ENCODE data around the gene NLRC3. TPM values are rescaled to one million over a fixed set of nuclear protein-coding genes. Genes with fewer than 3 reads are reported as not detected.

The NLRC3 gene
- total and polyA plus RNA-seq, 2 experiments from 2014 or later, result 0.11 TPM; not detected in 1

DNA sequence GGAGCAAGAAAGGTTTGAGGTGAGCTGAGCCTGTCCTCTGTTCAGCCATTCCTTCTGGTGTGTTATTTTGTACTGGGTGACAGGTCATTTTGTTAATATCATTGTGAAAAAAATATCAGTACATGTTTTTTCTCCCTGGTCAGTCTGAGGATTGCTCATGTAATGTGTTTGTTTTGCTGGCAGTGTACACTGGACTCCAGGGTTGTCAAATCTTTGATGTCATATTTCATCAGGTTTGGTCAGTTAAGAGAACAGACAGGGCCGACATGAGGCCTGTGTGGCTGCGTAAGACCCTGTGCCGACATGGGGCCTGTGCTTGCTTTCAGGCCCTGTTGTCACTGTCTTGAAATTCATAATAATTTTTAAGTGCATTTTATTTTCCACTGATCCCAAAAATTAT lies 53.9 kb downstream of the NLRC3 start:
- WGBS, 2 experiments (ENCODE audit: low coverage in 1 of 2, low lambda C conversion rate in 2 of 2, missing lambda C conversion rate in 2 of 2), result 95 to 99% methylated on average over 3 of the region's 3 CpGs
- no peak overlapping the region for H3K9ac ChIP-seq

DNA sequence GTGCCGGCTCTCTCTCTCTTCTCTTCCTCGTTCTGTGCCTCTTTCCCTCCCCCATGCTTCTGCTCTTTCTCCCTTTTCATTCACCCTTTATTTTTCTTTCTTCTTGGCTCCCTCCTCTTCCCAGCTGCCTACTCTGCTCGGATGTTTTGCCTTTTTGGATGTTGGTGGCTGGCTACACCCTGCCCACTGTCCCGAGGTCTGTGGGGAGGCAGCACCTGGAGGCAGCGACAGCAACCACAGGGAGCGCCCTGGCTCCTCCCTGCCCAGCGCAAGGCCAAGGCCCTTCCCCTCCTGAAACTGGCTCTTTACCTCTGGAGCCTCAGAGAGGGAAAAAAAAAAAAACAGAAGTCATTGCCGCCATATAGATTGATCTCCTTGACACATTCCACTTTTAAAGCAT lies 56.4 kb downstream of the NLRC3 start:
- Histone ChIP-seq H4K20me1 (ENCODE audit: insufficient read depth) (no peaks in the 10 kb centered on the region), H2AFZ (no peak overlapping the region)

More for the DNA sequence above, 53.9 kb downstream of the NLRC3 start:
- no peaks in the 10 kb centered on the region; the same call in 1 of the 2 replicates for H3F3A ChIP-seq (ENCODE audit: insufficient read depth)
- no peak overlapping the region for H2AFZ ChIP-seq
- TF ChIP-seq EZH2 (IDR thresholded peaks at IDR 0.05; ENCODE audit: insufficient read depth, poor library complexity, severe bottlenecking), result no peak
- no peak for TF ChIP-seq EZH2phosphoT487 (IDR thresholded peaks at IDR 0.05; ENCODE audit: insufficient read depth, low read depth)
- no peaks in the 10 kb centered on the region for H3K79me2 ChIP-seq (ENCODE audit: insufficient read depth)
- peaks cover 9% of the 10 kb centered on the region for H3K36me3 ChIP-seq (ENCODE audit: low read depth)
- H3K4me1 ChIP-seq (ENCODE audit: insufficient read depth), result no peaks in the 10 kb centered on the region
- no peak overlapping the region for H3K4me2 ChIP-seq (ENCODE audit: unreplicated experiment)
- H3K4me3 ChIP-seq, result no peak overlapping the region
- no peaks in the 10 kb centered on the region for H3K9me2 ChIP-seq (ENCODE audit: insufficient read depth)
- H3K9me3 ChIP-seq (ENCODE audit: low read depth), result no peaks in the 10 kb centered on the region
- DNase-seq, result no peak
- H3K27ac ChIP-seq, result no peak overlapping the region
- in situ Hi-C loops (cut with MboI), result no loop called here
- no peaks in the 10 kb centered on the region for H4K20me1 ChIP-seq (ENCODE audit: insufficient read depth)
- no peaks in the 10 kb centered on the region for H3K27me3 ChIP-seq (replicated peaks; ENCODE audit: insufficient read depth)

DNA sequence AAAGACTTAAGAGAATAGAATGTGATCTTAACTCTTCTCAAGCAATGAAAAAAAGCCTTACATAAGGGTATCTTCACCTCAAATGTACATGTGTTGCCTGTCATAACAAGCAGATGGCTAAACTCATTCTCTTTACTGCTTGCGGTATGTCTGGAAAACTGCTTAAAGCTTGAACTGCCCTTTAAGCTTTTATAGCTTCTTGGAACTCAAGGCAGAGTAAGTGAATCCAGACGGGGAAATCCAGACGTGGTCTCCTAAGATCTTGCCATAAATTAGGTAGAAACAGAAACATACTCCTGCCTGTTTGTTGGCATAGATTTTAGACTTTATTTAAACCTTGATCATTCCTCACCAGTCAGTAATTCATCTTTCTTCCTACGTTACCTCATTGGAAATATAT lies 56.8 kb downstream of the NLRC3 start:
- Histone ChIP-seq H3F3A (ENCODE audit: insufficient read depth) (no peaks in the 10 kb centered on the region; the same call in 1 of the 2 replicates), H2AFZ (no peak overlapping the region), H3K4me2 (ENCODE audit: unreplicated experiment) (no peak overlapping the region), H4K20me1 (ENCODE audit: insufficient read depth) (no peaks in the 10 kb centered on the region), H3K79me2 (ENCODE audit: insufficient read depth) (no peaks in the 10 kb centered on the region), H3K4me1 (ENCODE audit: insufficient read depth) (no peaks in the 10 kb centered on the region), H3K4me3 (no peak overlapping the region), H3K9ac (no peak overlapping the region), H3K36me3 (ENCODE audit: low read depth) (peaks cover 23% of the 10 kb centered on the region), H3K27ac (no peak overlapping the region), H3K27me3 (replicated peaks; ENCODE audit: insufficient read depth) (no peaks in the 10 kb centered on the region), H3K9me2 (ENCODE audit: insufficient read depth) (no peaks in the 10 kb centered on the region), H3K9me3 (ENCODE audit: low read depth) (no peaks in the 10 kb centered on the region)
- DNase-seq, result no peak
- 50 to 52% methylated on average over 4 of the region's 4 CpGs for WGBS, 2 experiments (ENCODE audit: low coverage in 1 of 2, low lambda C conversion rate in 2 of 2, missing lambda C conversion rate in 2 of 2)
- in situ Hi-C loops (cut with MboI), result no loop called here
- TF ChIP-seq EZH2 (IDR thresholded peaks at IDR 0.05; ENCODE audit: insufficient read depth, poor library complexity, severe bottlenecking) (no peak), EZH2phosphoT487 (IDR thresholded peaks at IDR 0.05; ENCODE audit: insufficient read depth, low read depth) (no peak)

More for the DNA sequence above, 56.4 kb downstream of the NLRC3 start:
- no peak overlapping the region for H3K9ac ChIP-seq
- H3K4me2 ChIP-seq (ENCODE audit: unreplicated experiment), result no peak overlapping the region
- 42 to 47% methylated on average over 8 of the region's 8 CpGs for WGBS, 2 experiments (ENCODE audit: low coverage in 1 of 2, low lambda C conversion rate in 2 of 2, missing lambda C conversion rate in 2 of 2)
- no peak overlapping the region for H3K4me3 ChIP-seq
- H3K27ac ChIP-seq, result no peak overlapping the region
- no peaks in the 10 kb centered on the region for H3K9me3 ChIP-seq (ENCODE audit: low read depth)
- H3F3A ChIP-seq (ENCODE audit: insufficient read depth), result no peaks in the 10 kb centered on the region; the same call in 1 of the 2 replicates
- TF ChIP-seq EZH2 (IDR thresholded peaks at IDR 0.05; ENCODE audit: insufficient read depth, poor library complexity, severe bottlenecking) (no peak), EZH2phosphoT487 (IDR thresholded peaks at IDR 0.05; ENCODE audit: insufficient read depth, low read depth) (no peak)
- peaks cover 20% of the 10 kb centered on the region for H3K36me3 ChIP-seq (ENCODE audit: low read depth)
- in situ Hi-C loops (cut with MboI), result no loop called here
- no peaks in the 10 kb centered on the region for H3K27me3 ChIP-seq (replicated peaks; ENCODE audit: insufficient read depth)
- H3K79me2 ChIP-seq (ENCODE audit: insufficient read depth), result no peaks in the 10 kb centered on the region
- no peaks in the 10 kb centered on the region for H3K4me1 ChIP-seq (ENCODE audit: insufficient read depth)
- no peak for DNase-seq
- no peaks in the 10 kb centered on the region for H3K9me2 ChIP-seq (ENCODE audit: insufficient read depth)

DNA sequence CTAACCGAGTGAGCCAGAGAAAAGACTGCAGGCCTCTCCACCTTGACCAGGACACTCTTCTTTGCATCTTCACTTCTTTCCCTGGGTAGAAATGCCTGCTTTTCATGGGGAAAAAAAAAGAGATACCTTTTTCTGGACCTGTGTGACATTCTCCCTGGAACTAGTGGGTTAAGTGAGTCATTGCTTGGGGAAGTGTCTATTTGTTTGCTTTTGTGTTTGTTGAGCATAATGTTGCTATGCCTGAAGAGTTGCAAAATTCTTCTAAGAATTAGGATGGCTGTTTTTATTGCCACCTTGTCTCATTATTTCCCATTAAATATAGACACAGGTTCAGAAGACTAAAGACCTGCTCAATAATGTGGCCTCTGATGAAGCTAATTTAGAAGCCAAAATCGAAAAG lies 57.6 kb downstream of the NLRC3 start:
- 100% methylated on average over 2 of the region's 2 CpGs for WGBS, 2 experiments (ENCODE audit: low coverage in 1 of 2, low lambda C conversion rate in 2 of 2, missing lambda C conversion rate in 2 of 2)

DNA sequence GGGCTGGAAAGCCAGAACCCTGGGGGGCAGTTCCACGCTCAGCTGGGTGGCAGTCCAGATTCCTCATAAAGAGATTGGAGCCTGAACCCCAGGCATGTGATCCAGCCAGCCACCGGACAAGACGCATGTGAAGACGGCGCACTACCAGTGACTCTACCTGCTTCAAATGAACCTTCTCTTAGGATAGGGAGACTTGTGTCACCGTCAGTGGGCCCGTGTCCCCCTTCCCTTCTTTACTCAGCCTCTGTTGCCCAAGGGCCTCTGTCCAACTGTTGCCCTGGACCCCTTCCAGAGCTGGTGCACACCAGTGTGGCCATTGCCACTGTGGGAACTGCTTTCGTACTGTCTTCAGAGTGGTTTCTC lies 58.2 kb downstream of the NLRC3 start:
- TF ChIP-seq EZH2phosphoT487 (IDR thresholded peaks at IDR 0.05; ENCODE audit: insufficient read depth, low read depth), result no peak
- TF ChIP-seq EZH2 (IDR thresholded peaks at IDR 0.05; ENCODE audit: insufficient read depth, poor library complexity, severe bottlenecking), result no peak
- Histone ChIP-seq H3K9me3 (ENCODE audit: low read depth) (no peaks in the 10 kb centered on the region), H3K4me2 (ENCODE audit: unreplicated experiment) (no peak overlapping the region), H3K27me3 (replicated peaks; ENCODE audit: insufficient read depth) (no peaks in the 10 kb centered on the region), H3K4me3 (no peak overlapping the region), H3K27ac (no peak overlapping the region), H3K4me1 (ENCODE audit: insufficient read depth) (no peaks in the 10 kb centered on the region), H3K36me3 (ENCODE audit: low read depth) (peaks cover 33% of the 10 kb centered on the region), H3K9me2 (ENCODE audit: insufficient read depth) (no peaks in the 10 kb centered on the region), H3F3A (ENCODE audit: insufficient read depth) (no peaks in the 10 kb centered on the region; the same call in 1 of the 2 replicates), H3K79me2 (ENCODE audit: insufficient read depth) (no peaks in the 10 kb centered on the region), H4K20me1 (ENCODE audit: insufficient read depth) (no peaks in the 10 kb centered on the region), H2AFZ (no peak overlapping the region), H3K9ac (no peak overlapping the region)
- 98% methylated on average over 8 of the region's 8 CpGs for WGBS, 2 experiments (ENCODE audit: low coverage in 1 of 2, low lambda C conversion rate in 2 of 2, missing lambda C conversion rate in 2 of 2)
- no peak for DNase-seq
- in situ Hi-C loops (cut with MboI), result no loop called here

More for the DNA sequence above, 57.6 kb downstream of the NLRC3 start:
- Histone ChIP-seq H3K27ac (no peak overlapping the region), H4K20me1 (ENCODE audit: insufficient read depth) (no peaks in the 10 kb centered on the region), H3K36me3 (ENCODE audit: low read depth) (peaks cover 27% of the 10 kb centered on the region), H3K4me2 (ENCODE audit: unreplicated experiment) (no peak overlapping the region), H3K9me3 (ENCODE audit: low read depth) (no peaks in the 10 kb centered on the region), H2AFZ (no peak overlapping the region), H3F3A (ENCODE audit: insufficient read depth) (no peaks in the 10 kb centered on the region; the same call in 1 of the 2 replicates), H3K27me3 (replicated peaks; ENCODE audit: insufficient read depth) (no peaks in the 10 kb centered on the region), H3K9me2 (ENCODE audit: insufficient read depth) (no peaks in the 10 kb centered on the region), H3K9ac (no peak overlapping the region), H3K79me2 (ENCODE audit: insufficient read depth) (no peaks in the 10 kb centered on the region), H3K4me1 (ENCODE audit: insufficient read depth) (no peaks in the 10 kb centered on the region), H3K4me3 (no peak overlapping the region)
- DNase-seq, result peak; percentile 32
- TF ChIP-seq EZH2phosphoT487 (IDR thresholded peaks at IDR 0.05; ENCODE audit: insufficient read depth, low read depth), result no peak
- TF ChIP-seq EZH2 (IDR thresholded peaks at IDR 0.05; ENCODE audit: insufficient read depth, poor library complexity, severe bottlenecking), result no peak
- in situ Hi-C loops (cut with MboI), result no loop called here
